Endothelial cell of umbilical vein (primary cell): ENCODE measurements around the gene SF3B4. TPM values are rescaled to one million over a fixed set of nuclear protein-coding genes. Genes with fewer than 3 reads are reported as not detected.

ENCODE experiments used
- BruUV-seq: library from RNA; stranded (reverse); fragments of 400-500 nt; replicated peaks from 2 replicates; lab custom pipeline; 2021; lab: Mats Ljungman, UMichigan
- CTCF ChIA-PET: fragments of 300-600, 350-600 bp; sonication (Branson Sonifier 250); formaldehyde crosslinking; loops from one replicate; lab custom pipeline; 2021; ENCODE audit warnings: antibody characterized with exemption, inconsistent platforms; lab: Charles Lee
- POLR2A ChIA-PET: fragments of 300-600, 350-600 bp; sonication (Branson Sonifier 250); formaldehyde crosslinking; loops from one replicate; lab custom pipeline; 2021; ENCODE audit warnings: antibody characterized with exemption, inconsistent platforms; lab: Charles Lee
- DNase-seq: peaks from one replicate; pipeline ENCODE4 v3.0.0-alpha.2; 2011; ENCODE audit warnings: low read depth, low spot score
- FAIRE-seq: peaks from 2 replicates; lab custom pipeline; 2011; peaks lifted over from hg19 to GRCh38; lab: Jason Lieb, UNC
- H2AFZ ChIP-seq: 2 replicates; pipeline ENCODE4 v1.6.0; 2012; ENCODE audit warnings: low read depth, low read length, control low read depth, inconsistent platforms
- H3K27ac ChIP-seq: 2 replicates; pipeline ENCODE4 v1.5.1; 2011; ENCODE audit warnings: low read depth, mild to moderate bottlenecking, control low read depth, low read length, moderate library complexity; ENCODE audit not compliant: insufficient read depth
- H3K27me3 ChIP-seq, 2 experiments: 2 replicates each; pipeline versions ENCODE4 v1.6.0 to v1.6.1; 2011; ENCODE audit warnings: low read length in 2 of 2, mixed read lengths in 1 of 2; ENCODE audit not compliant: control insufficient read depth in 2 of 2, insufficient read depth in 2 of 2
- H3K36me3 ChIP-seq, 2 experiments: 2 replicates in 1 of 2; 3 replicates in 1 of 2; pipeline ENCODE4 v1.5.1; 2011; ENCODE audit warnings: low read length in 2 of 2, mild to moderate bottlenecking in 1 of 2, moderate library complexity in 1 of 2; ENCODE audit not compliant: control insufficient read depth in 2 of 2, insufficient read depth in 2 of 2; ENCODE audit errors: extremely low read depth in 1 of 2
- H3K4me1 ChIP-seq: 3 replicates; pipeline ENCODE4 v1.5.1; 2011; ENCODE audit warnings: mild to moderate bottlenecking, low read length; ENCODE audit not compliant: control insufficient read depth, insufficient read depth; ENCODE audit errors: extremely low read depth
- H3K4me2 ChIP-seq: 2 replicates; pipeline ENCODE4 v1.6.1; 2011; ENCODE audit warnings: low read length, control low read depth, mixed read lengths; ENCODE audit not compliant: insufficient read depth
- H3K4me3 ChIP-seq, 3 experiments: fragments of 200-600 bp in 1 of 3; sonication (generic), shearing (Covaris generic) in 1 of 3; replicated peaks in 1 of 3; 2 replicates each; pipeline ENCODE4 v1.5.1; 2011 to 2016; ENCODE audit warnings: control low read depth in 3 of 3, low read length in 3 of 3, mild to moderate bottlenecking in 2 of 3, inconsistent platforms in 1 of 3, low read depth in 1 of 3, moderate library complexity in 1 of 3; ENCODE audit not compliant: insufficient read depth in 1 of 3
- H3K79me2 ChIP-seq: 2 replicates; pipeline ENCODE4 v1.6.0; 2012; ENCODE audit warnings: low read length, inconsistent platforms; ENCODE audit not compliant: control insufficient read depth, insufficient read depth
- H3K9ac ChIP-seq: replicated peaks from 2 replicates; pipeline ENCODE3; 2011; ENCODE audit warnings: low read length, control low read depth; ENCODE audit not compliant: insufficient read depth; ENCODE audit errors: extremely low read depth
- H3K9me1 ChIP-seq: replicated peaks from 3 replicates; pipeline ENCODE4 v1.6.0; 2011; ENCODE audit warnings: mild to moderate bottlenecking, low read length; ENCODE audit not compliant: control insufficient read depth, insufficient read depth; ENCODE audit errors: extremely low read depth
- H3K9me3 ChIP-seq: replicated peaks from 2 replicates; pipeline ENCODE4 v1.5.1; 2012; ENCODE audit warnings: low read length, inconsistent platforms; ENCODE audit not compliant: control insufficient read depth, insufficient read depth
- H4K20me1 ChIP-seq: replicated peaks from 2 replicates; pipeline ENCODE3; 2011; ENCODE audit warnings: mild to moderate bottlenecking, low read length; ENCODE audit not compliant: control insufficient read depth, insufficient read depth; ENCODE audit errors: extremely low read depth
- EZH2 ChIP-seq: IDR thresholded peaks from 2 replicates; pipeline ENCODE4 v1.6.1; 2012; ENCODE audit warnings: borderline replicate concordance, low read depth, mild to moderate bottlenecking, moderate library complexity, low read length, inconsistent platforms; ENCODE audit not compliant: severe bottlenecking
- FOS ChIP-seq: IDR thresholded peaks from 2 replicates; pipeline ENCODE4 v1.6.1; 2011; ENCODE audit warnings: mild to moderate bottlenecking, low read length, moderate library complexity, borderline replicate concordance; ENCODE audit not compliant: insufficient read depth
- GATA2 ChIP-seq: IDR thresholded peaks from 2 replicates; pipeline ENCODE4 v1.7.0; 2011; ENCODE audit warnings: low read depth, mild to moderate bottlenecking, moderate library complexity, mixed read lengths, low read length; ENCODE audit not compliant: insufficient read length, insufficient read depth
- JUN ChIP-seq: IDR thresholded peaks from 2 replicates; pipeline ENCODE4 v1.6.1; 2011; ENCODE audit warnings: borderline replicate concordance, low read depth; ENCODE audit not compliant: insufficient read length, insufficient read depth
- MAX ChIP-seq: IDR thresholded peaks from 2 replicates; pipeline ENCODE4 v1.6.1; 2011; ENCODE audit not compliant: insufficient read depth, insufficient read length
- MYC ChIP-seq: IDR thresholded peaks from one replicate; pipeline ENCODE4 v1.6.1; 2011; ENCODE audit warnings: mild to moderate bottlenecking, low read depth, low read length
- POLR2A ChIP-seq: IDR thresholded peaks from 2 replicates; pipeline ENCODE4 v1.6.1; 2012; ENCODE audit warnings: low read depth, mild to moderate bottlenecking, control low read depth, low read length
- POLR2AphosphoS5 ChIP-seq: IDR thresholded peaks from 2 replicates; pipeline ENCODE4 v1.6.1; 2012; ENCODE audit warnings: low read depth, mild to moderate bottlenecking, control low read depth, low read length, moderate library complexity; ENCODE audit not compliant: insufficient read depth
- dilution Hi-C: fragments of 300-500 bp; cut with MboI; formaldehyde crosslinking; loops from one replicate; pipeline ENCODE4 v1.15.0; 2019; ENCODE audit warnings: low sequenced_read_pairs; ENCODE audit not compliant: extremely low pct_ligation_motif_present
- intact Hi-C: fragments of 100-400 bp; cut with micrococcal nuclease; formaldehyde crosslinking; loops from one replicate; pipeline ENCODE4 v1.10.0; 2022
- polyA plus RNA-seq, 4 experiments: library from polyadenylated mRNA; depleted of rRNA in 3 of 4; stranded (reverse) in 3 of 4; unstranded in 1 of 4; fragments of >200 nt; gene quantifications; 2 replicates each; pipeline versions ENCODE4 v1.2.1 to v1.2.3, GENCODE V29; 2011 to 2012; ENCODE audit warnings: missing spikeins in 1 of 4
- total RNA-seq: library from RNA; stranded (reverse); gene quantifications from 2 replicates; pipeline ENCODE4 v1.2.3, GENCODE V29; 2021
- TF ChIP-seq, protein P1 (sequence below), 2 donors: IDR thresholded peaks; 1 replicate in 1 of 2; 2 replicates in 1 of 2; pipeline ENCODE4 v1.5.1; 2011; ENCODE audit warnings: low read length in 2 of 2, mild to moderate bottlenecking in 2 of 2, moderate library complexity in 2 of 2, control low read depth in 1 of 2, inconsistent platforms in 1 of 2, low read depth in 1 of 2; ENCODE audit not compliant: insufficient read depth in 1 of 2; ENCODE audit errors: extremely low read depth in 1 of 2

The SF3B4 gene
- total and polyA plus RNA-seq, 2 donors (not counting 3 experiments of a cell fraction or from before 2014, with no cell fraction given): 62.7 to 74.4 TPM

DNA sequence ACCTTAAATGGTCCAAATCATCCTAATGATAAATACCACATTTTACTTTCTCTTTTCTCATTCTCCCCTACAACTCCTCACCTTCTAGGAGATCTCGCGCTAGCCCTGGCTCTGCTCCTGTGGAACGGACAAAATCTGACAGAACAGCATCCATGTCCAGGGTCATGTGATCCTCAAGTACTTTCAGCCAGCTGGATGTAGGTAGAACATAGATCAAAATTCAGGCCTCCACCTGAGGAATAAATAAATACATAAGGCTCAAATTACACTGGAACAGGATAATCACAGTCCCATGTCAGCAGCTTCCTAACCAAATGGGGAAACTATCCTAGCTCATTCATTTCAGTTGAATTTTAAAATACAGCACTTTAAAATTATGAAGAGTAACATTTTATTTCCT, 49.7 kb upstream of the SF3B4 start:
- intact Hi-C loops (no loop called here), dilution Hi-C loops (no loop called here)
- Histone ChIP-seq H3K4me2 (no peak overlapping the region), H3K9me1 (no peaks in the 10 kb centered on the region), H3K4me3 (no peak overlapping the region), H3K79me2 (peaks cover 21% of the 10 kb centered on the region), H3K36me3 (peaks cover 2 to 7% of the 10 kb centered on the region in 2 experiments), H4K20me1 (peaks cover 5% of the 10 kb centered on the region), H3K27ac (no peak overlapping the region), H3K4me1 (peaks cover 9% of the 10 kb centered on the region), H2AFZ (no peak overlapping the region), H3K27me3 (no peaks in the 10 kb centered on the region), H3K9ac (no peak overlapping the region), H3K9me3 (no peaks in the 10 kb centered on the region)
- FAIRE-seq (no peak), DNase-seq (no peak)
- TF ChIP-seq POLR2AphosphoS5 (no peak), FOS (no peak), JUN (no peak), MYC (no peak), MAX (no peak), EZH2 (no peak), GATA2 (no peak), POLR2A (no peak)
- TF ChIP-seq, protein P1, sequence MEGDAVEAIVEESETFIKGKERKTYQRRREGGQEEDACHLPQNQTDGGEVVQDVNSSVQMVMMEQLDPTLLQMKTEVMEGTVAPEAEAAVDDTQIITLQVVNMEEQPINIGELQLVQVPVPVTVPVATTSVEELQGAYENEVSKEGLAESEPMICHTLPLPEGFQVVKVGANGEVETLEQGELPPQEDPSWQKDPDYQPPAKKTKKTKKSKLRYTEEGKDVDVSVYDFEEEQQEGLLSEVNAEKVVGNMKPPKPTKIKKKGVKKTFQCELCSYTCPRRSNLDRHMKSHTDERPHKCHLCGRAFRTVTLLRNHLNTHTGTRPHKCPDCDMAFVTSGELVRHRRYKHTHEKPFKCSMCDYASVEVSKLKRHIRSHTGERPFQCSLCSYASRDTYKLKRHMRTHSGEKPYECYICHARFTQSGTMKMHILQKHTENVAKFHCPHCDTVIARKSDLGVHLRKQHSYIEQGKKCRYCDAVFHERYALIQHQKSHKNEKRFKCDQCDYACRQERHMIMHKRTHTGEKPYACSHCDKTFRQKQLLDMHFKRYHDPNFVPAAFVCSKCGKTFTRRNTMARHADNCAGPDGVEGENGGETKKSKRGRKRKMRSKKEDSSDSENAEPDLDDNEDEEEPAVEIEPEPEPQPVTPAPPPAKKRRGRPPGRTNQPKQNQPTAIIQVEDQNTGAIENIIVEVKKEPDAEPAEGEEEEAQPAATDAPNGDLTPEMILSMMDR (IDR thresholded peaks at IDR 0.05; ENCODE audit: extremely low read depth in 1 of 2, insufficient read depth in 1 of 2, low read depth in 1 of 2, low read length in 2 of 2): no peak
- no TSS peak for BruUV-seq
- ChIA-PET POLR2A (no interaction called here), CTCF (interaction anchor here (0.6 kb wide), 1 partner anchor 73 kb away, joined by 4 read pairs; no protein-coding TSS in a partner anchor)
